NB4 (cell line): Measurements from ENCODE around the gene NHP2.

Experiments used
- DNase-seq: peaks from one replicate; pipeline ENCODE4 v3.0.0; 2010; ENCODE audit warnings: low read depth
- H3K4me3 ChIP-seq: one replicate; pipeline ENCODE4 v1.5.1; 2011; ENCODE audit warnings: mild to moderate bottlenecking, low read depth, low read length, moderate library complexity
- CTCF ChIP-seq: IDR thresholded peaks from one replicate; pipeline ENCODE4 v1.5.1; 2012; ENCODE audit warnings: low read depth, low read length
- MAX ChIP-seq: IDR thresholded peaks from 2 replicates; pipeline ENCODE4 v1.6.1; 2011; ENCODE audit warnings: low read depth, low read length
- MYC ChIP-seq: IDR thresholded peaks from 2 replicates; pipeline ENCODE4 v1.6.1; 2011; ENCODE audit warnings: low read depth, low read length
- POLR2A ChIP-seq: IDR thresholded peaks from 2 replicates; pipeline ENCODE4 v1.6.1; 2011; ENCODE audit warnings: mild to moderate bottlenecking; ENCODE audit not compliant: insufficient read length; ENCODE audit errors: extremely low read depth

Gene NHP2

GRCh38 chr5:178119915-178120606 lies 33.6 kb downstream of the NHP2 start:
- DNase-seq = no peak
- TF ChIP-seq MAX (no peak), MYC (no peak), POLR2A (no peak), CTCF (no peak)
- H3K4me3 ChIP-seq = no peak overlapping the region

GRCh38 chr5:178117923-178118701 lies 35.6 kb downstream of the NHP2 start:
- no peak overlapping the region for H3K4me3 ChIP-seq
- DNase-seq = peak; percentile 26
- TF ChIP-seq CTCF (no peak), MYC (no peak), POLR2A (no peak), MAX (no peak)

- H3K4me3 ChIP-seq = no peak overlapping the region
- TF ChIP-seq CTCF (no peak), MAX (peak; percentile 70), MYC (peak; percentile 50)
- DNase-seq = peak; percentile 53
Measured at GRCh38 chr5:178116143-178116885, 37.4 kb downstream of the NHP2 start.

- TF ChIP-seq MAX (no peak), POLR2A (no peak), CTCF (no peak), MYC (no peak)
- no peak for DNase-seq
- no peak overlapping the region for H3K4me3 ChIP-seq
Measured at GRCh38 chr5:178115814-178116142, 37.9 kb downstream of the NHP2 start.

GRCh38 chr5:178115136-178115813 lies 38.4 kb downstream of the NHP2 start:
- H3K4me3 ChIP-seq = no peak overlapping the region
- no peak for TF ChIP-seq CTCF
- no peak for TF ChIP-seq MAX
- no peak for TF ChIP-seq POLR2A
- TF ChIP-seq MYC = no peak
- no peak for DNase-seq
